ENCODE results near the gene DNAH14. TPM values are rescaled to one million over a fixed set of nuclear protein-coding genes. Genes with fewer than 3 reads are reported as not detected.
"Not testable (repeated sequence)": the region's sequence is repeated elsewhere in the genome, so short reads cannot be mapped to it uniquely, and the experiment has no call there.

The DNAH14 gene
- total RNA-seq, 1 donor from 2014 or later, result 4.6 TPM

GRCh38 chr1:225209153-225209552, 279.7 kb downstream of the DNAH14 start:
- intact Hi-C loops (cut with DNase I), result no loop called here
- ATAC-seq (no peak), DNase-seq (ENCODE audit: missing footprints) (no peak)

- intact Hi-C loops (cut with DNase I); DNase-seq (ENCODE audit: missing footprints); ATAC-seq: not testable (repeated sequence)
Observed at GRCh38 chr1:225210180-225210579, 280.7 kb downstream of the DNAH14 start.

- intact Hi-C loops (cut with DNase I); DNase-seq (ENCODE audit: missing footprints); ATAC-seq: not testable (repeated sequence)
Observed at GRCh38 chr1:225211694-225212442, 282.4 kb downstream of the DNAH14 start.

- ATAC-seq (no peak), DNase-seq (ENCODE audit: missing footprints) (no peak)
- intact Hi-C loops (cut with DNase I), result no loop called here
Observed at GRCh38 chr1:225224287-225224686, 294.8 kb downstream of the DNAH14 start.

GRCh38 chr1:225225681-225226080, 296.2 kb downstream of the DNAH14 start:
- DNase-seq (ENCODE audit: missing footprints) (no peak), ATAC-seq (no peak)
- intact Hi-C loops (cut with DNase I), result no loop called here

- DNase-seq (ENCODE audit: missing footprints), result no peak
- ATAC-seq, result no peak
- intact Hi-C loops (cut with DNase I), result no loop called here
Observed at GRCh38 chr1:225228871-225229303, 299.4 kb downstream of the DNAH14 start.

- intact Hi-C loops (cut with DNase I); DNase-seq (ENCODE audit: missing footprints); ATAC-seq: not testable (repeated sequence)
Observed at GRCh38 chr1:225229429-225229828, 300.0 kb downstream of the DNAH14 start.

- DNase-seq (ENCODE audit: missing footprints) (no peak), ATAC-seq (no peak)
- intact Hi-C loops (cut with DNase I), result no loop called here
Observed at GRCh38 chr1:225230483-225230882, 301.0 kb downstream of the DNAH14 start.

GRCh38 chr1:225232930-225233329, 303.5 kb downstream of the DNAH14 start:
- intact Hi-C loops (cut with DNase I); ATAC-seq; DNase-seq (ENCODE audit: missing footprints): not testable (repeated sequence)

- DNase-seq (ENCODE audit: missing footprints) (no peak), ATAC-seq (no peak)
- intact Hi-C loops (cut with DNase I), result no loop called here
Observed at GRCh38 chr1:225242611-225243010, 313.1 kb downstream of the DNAH14 start.

GRCh38 chr1:225250432-225250831, 321.0 kb downstream of the DNAH14 start:
- intact Hi-C loops (cut with DNase I), result no loop called here
- ATAC-seq, result no peak

GRCh38 chr1:225253173-225253572, 323.7 kb downstream of the DNAH14 start:
- DNase-seq (ENCODE audit: missing footprints), result no peak
- intact Hi-C loops (cut with DNase I), result no loop called here
- ATAC-seq, result no peak

More at GRCh38 chr1:225250432-225250831, 321.0 kb downstream of the DNAH14 start:
- no peak for DNase-seq (ENCODE audit: missing footprints)

GRCh38 chr1:225253784-225254183, 324.3 kb downstream of the DNAH14 start:
- intact Hi-C loops (cut with DNase I), result no loop called here
- DNase-seq (ENCODE audit: missing footprints) (no peak), ATAC-seq (no peak)

GRCh38 chr1:225254676-225255075, 325.2 kb downstream of the DNAH14 start:
- DNase-seq (ENCODE audit: missing footprints) (no peak), ATAC-seq (no peak)
- intact Hi-C loops (cut with DNase I), result no loop called here

- no peak for ATAC-seq
- DNase-seq (ENCODE audit: missing footprints), result no peak
- intact Hi-C loops (cut with DNase I), result no loop called here
Observed at GRCh38 chr1:225257081-225257480, 327.6 kb downstream of the DNAH14 start.

- intact Hi-C loops (cut with DNase I), result no loop called here
- ATAC-seq (no peak), DNase-seq (ENCODE audit: missing footprints) (no peak)
Observed at GRCh38 chr1:225258811-225259210, 329.3 kb downstream of the DNAH14 start.

GRCh38 chr1:225259542-225259941, 330.1 kb downstream of the DNAH14 start:
- ATAC-seq (no peak), DNase-seq (ENCODE audit: missing footprints) (no peak)
- intact Hi-C loops (cut with DNase I), result no loop called here

- intact Hi-C loops (cut with DNase I), result no loop called here
- no peak for ATAC-seq
- DNase-seq (ENCODE audit: missing footprints), result no peak
Observed at GRCh38 chr1:225260319-225260718, 330.8 kb downstream of the DNAH14 start.

- ATAC-seq, result no peak
- intact Hi-C loops (cut with DNase I), result no loop called here
- no peak for DNase-seq (ENCODE audit: missing footprints)
Observed at GRCh38 chr1:225277445-225277844, 348.0 kb downstream of the DNAH14 start.

GRCh38 chr1:225280563-225280962, 351.1 kb downstream of the DNAH14 start:
- DNase-seq (ENCODE audit: missing footprints) (no peak), ATAC-seq (no peak)
- intact Hi-C loops (cut with DNase I), result no loop called here

GRCh38 chr1:225290244-225290643, 360.8 kb downstream of the DNAH14 start:
- ATAC-seq (no peak), DNase-seq (ENCODE audit: missing footprints) (no peak)
- intact Hi-C loops (cut with DNase I), result no loop called here

Measured in Right ventricle myocardium inferior (tissue), 1 donor.